Lower leg skin (tissue), 3 donors: ENCODE measurements around the gene NPIPA3.
"Not testable (repeated sequence)": the region's sequence is repeated elsewhere in the genome, so short reads cannot be mapped to it uniquely, and the experiment has no call there.

Source experiments
- POLR2A ChIP-seq, 2 donors: fragments of 450-650 bp; IDR thresholded peaks; one replicate each; pipeline ENCODE4 v1.6.1; 2016 to 2017; ENCODE audit warnings: antibody characterized with exemption in 2 of 2, mild to moderate bottlenecking in 1 of 2, moderate library complexity in 1 of 2
- TF ChIP-seq, protein P1 (sequence below), 3 donors: fragments of 450-650 bp; IDR thresholded peaks; one replicate each; pipeline ENCODE4 v1.5.1; 2016; ENCODE audit warnings: antibody characterized with exemption in 3 of 3, mild to moderate bottlenecking in 3 of 3, moderate library complexity in 2 of 3

DNA sequence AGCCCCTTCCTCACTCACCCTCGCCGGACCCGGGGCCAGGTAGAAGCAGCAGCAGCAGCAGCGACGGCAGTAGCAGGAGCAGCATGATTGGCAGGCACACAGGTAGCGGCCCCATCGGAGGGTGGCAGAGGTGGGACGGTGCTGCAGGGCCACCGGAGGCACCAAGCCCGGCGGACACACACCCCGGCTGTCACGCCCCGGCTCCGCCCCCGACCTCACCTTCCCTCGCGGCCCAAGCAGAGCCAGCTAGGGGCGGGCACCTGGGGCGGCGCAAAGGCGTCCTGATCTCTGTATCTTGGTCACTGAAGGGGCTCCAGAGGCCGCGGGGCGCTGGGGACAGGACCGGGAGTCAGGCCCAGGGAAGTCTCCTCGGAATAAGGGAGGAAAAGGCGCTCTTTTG is 30.0 kb downstream of the NPIPA3 start:
- TF ChIP-seq, protein P1, sequence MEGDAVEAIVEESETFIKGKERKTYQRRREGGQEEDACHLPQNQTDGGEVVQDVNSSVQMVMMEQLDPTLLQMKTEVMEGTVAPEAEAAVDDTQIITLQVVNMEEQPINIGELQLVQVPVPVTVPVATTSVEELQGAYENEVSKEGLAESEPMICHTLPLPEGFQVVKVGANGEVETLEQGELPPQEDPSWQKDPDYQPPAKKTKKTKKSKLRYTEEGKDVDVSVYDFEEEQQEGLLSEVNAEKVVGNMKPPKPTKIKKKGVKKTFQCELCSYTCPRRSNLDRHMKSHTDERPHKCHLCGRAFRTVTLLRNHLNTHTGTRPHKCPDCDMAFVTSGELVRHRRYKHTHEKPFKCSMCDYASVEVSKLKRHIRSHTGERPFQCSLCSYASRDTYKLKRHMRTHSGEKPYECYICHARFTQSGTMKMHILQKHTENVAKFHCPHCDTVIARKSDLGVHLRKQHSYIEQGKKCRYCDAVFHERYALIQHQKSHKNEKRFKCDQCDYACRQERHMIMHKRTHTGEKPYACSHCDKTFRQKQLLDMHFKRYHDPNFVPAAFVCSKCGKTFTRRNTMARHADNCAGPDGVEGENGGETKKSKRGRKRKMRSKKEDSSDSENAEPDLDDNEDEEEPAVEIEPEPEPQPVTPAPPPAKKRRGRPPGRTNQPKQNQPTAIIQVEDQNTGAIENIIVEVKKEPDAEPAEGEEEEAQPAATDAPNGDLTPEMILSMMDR (IDR thresholded peaks at IDR 0.05) = not testable (repeated sequence)
- not testable (repeated sequence) for TF ChIP-seq POLR2A (IDR thresholded peaks at IDR 0.05)
